ENCODE results near the gene NXPH1.

DNA sequence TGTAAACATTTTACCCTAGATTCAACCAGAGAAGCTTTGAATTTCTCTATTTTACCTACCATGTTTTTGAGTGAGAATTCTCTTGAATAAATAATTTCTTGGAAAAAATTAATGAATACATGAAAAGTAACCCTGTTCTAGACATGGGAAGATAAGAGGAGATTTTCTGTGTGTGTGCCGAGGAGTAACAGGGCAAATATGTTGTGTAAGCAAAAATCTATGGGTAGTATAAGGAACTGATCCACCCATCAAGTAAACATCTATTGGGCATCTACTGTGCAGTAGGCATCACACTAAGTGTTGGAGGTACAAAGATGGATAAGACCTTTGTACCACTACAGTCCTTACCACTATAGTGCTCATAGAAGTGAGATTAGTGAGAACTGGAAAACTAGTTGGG, 8.2 kb upstream of the NXPH1 start:
- no peak for TF ChIP-seq EZH2 (IDR thresholded peaks at IDR 0.05)
- TF ChIP-seq, protein P1, sequence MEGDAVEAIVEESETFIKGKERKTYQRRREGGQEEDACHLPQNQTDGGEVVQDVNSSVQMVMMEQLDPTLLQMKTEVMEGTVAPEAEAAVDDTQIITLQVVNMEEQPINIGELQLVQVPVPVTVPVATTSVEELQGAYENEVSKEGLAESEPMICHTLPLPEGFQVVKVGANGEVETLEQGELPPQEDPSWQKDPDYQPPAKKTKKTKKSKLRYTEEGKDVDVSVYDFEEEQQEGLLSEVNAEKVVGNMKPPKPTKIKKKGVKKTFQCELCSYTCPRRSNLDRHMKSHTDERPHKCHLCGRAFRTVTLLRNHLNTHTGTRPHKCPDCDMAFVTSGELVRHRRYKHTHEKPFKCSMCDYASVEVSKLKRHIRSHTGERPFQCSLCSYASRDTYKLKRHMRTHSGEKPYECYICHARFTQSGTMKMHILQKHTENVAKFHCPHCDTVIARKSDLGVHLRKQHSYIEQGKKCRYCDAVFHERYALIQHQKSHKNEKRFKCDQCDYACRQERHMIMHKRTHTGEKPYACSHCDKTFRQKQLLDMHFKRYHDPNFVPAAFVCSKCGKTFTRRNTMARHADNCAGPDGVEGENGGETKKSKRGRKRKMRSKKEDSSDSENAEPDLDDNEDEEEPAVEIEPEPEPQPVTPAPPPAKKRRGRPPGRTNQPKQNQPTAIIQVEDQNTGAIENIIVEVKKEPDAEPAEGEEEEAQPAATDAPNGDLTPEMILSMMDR (IDR thresholded peaks at IDR 0.05) = no peak
- TF ChIP-seq EZH2phosphoT487 (IDR thresholded peaks at IDR 0.05) = no peak
